ENCODE results near the gene ANKRD53. TPM values are rescaled to one million over a fixed set of nuclear protein-coding genes. Genes with fewer than 3 reads are reported as not detected.
"Not testable (repeated sequence)": the region's sequence is repeated elsewhere in the genome, so short reads cannot be mapped to it uniquely, and the experiment has no call there.

The ANKRD53 gene
- total and polyA plus RNA-seq, 2 donors (not counting 3 experiments of a cell fraction or from before 2014, with no cell fraction given): 1.3 to 1.4 TPM

DNA sequence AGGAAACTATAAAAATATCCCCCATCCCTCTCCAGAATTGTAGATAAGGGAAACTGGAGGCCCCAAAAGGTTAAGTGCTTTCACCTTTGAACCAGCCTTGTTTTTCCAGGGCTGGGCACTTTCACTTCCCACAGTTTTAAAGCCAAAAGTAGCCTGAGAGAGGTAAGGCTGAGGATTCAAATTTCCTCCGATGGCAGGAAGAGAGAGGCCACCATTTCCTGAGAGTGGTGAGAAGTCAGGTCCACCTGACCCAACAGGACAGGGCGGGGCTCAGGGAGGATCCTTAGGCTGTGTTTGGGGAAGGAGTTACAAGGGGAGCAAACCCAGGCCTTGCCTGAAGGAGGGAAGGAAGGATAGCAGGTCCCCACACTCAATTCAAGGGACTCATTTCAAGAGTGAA lies 20.9 kb downstream of the ANKRD53 start:
- Histone ChIP-seq H3K9ac (replicated peaks; ENCODE audit: extremely low read depth, insufficient read depth, low read length) (no peak overlapping the region), H3K9me3 (replicated peaks; ENCODE audit: control insufficient read depth, insufficient read depth, low read length) (no peaks in the 10 kb centered on the region), H3K4me1 (ENCODE audit: control insufficient read depth, extremely low read depth, insufficient read depth, low read length) (peaks cover 6% of the 10 kb centered on the region), H3K4me3 (replicated peaks in 1 of 3; ENCODE audit: insufficient read depth in 1 of 3, low read depth in 1 of 3, low read length in 3 of 3) (no peak overlapping the region), H3K4me2 (ENCODE audit: insufficient read depth, low read length) (no peak overlapping the region), H3K27me3 (ENCODE audit: control insufficient read depth in 2 of 2, insufficient read depth in 2 of 2, low read length in 2 of 2) (peaks cover 4 to 5% of the 10 kb centered on the region in 2 experiments), H3K79me2 (ENCODE audit: control insufficient read depth, insufficient read depth, low read length) (peaks cover 2% of the 10 kb centered on the region), H3K36me3 (ENCODE audit: control insufficient read depth in 2 of 2, extremely low read depth in 1 of 2, insufficient read depth in 2 of 2, low read length in 2 of 2) (no peaks in the 10 kb centered on the region), H3K9me1 (replicated peaks; ENCODE audit: control insufficient read depth, extremely low read depth, insufficient read depth, low read length) (no peaks in the 10 kb centered on the region), H2AFZ (ENCODE audit: low read depth, low read length) (no peak overlapping the region), H4K20me1 (replicated peaks; ENCODE audit: control insufficient read depth, extremely low read depth, insufficient read depth, low read length) (no peaks in the 10 kb centered on the region), H3K27ac (ENCODE audit: insufficient read depth, low read depth, low read length) (no peak overlapping the region)
- intact Hi-C loops (cut with micrococcal nuclease): no loop called here
- CTCF ChIA-PET: interaction anchor here (1.2 to 3.3 kb wide), 2 partner anchors 14 to 15 kb away, joined by 4 to 43 read pairs; no protein-coding TSS in a partner anchor
- TF ChIP-seq FOS (IDR thresholded peaks at IDR 0.05; ENCODE audit: borderline replicate concordance, insufficient read depth, low read length) (no peak), MYC (IDR thresholded peaks at IDR 0.05; ENCODE audit: low read depth, low read length) (no peak), POLR2AphosphoS5 (IDR thresholded peaks at IDR 0.05; ENCODE audit: insufficient read depth, low read depth, low read length) (no peak), EZH2 (IDR thresholded peaks at IDR 0.05; ENCODE audit: borderline replicate concordance, low read depth, low read length, severe bottlenecking) (no peak), POLR2A (IDR thresholded peaks at IDR 0.05; ENCODE audit: low read depth, low read length) (no peak), GATA2 (IDR thresholded peaks at IDR 0.05; ENCODE audit: insufficient read depth, insufficient read length, low read depth, low read length) (no peak)
- TF ChIP-seq, protein P1, sequence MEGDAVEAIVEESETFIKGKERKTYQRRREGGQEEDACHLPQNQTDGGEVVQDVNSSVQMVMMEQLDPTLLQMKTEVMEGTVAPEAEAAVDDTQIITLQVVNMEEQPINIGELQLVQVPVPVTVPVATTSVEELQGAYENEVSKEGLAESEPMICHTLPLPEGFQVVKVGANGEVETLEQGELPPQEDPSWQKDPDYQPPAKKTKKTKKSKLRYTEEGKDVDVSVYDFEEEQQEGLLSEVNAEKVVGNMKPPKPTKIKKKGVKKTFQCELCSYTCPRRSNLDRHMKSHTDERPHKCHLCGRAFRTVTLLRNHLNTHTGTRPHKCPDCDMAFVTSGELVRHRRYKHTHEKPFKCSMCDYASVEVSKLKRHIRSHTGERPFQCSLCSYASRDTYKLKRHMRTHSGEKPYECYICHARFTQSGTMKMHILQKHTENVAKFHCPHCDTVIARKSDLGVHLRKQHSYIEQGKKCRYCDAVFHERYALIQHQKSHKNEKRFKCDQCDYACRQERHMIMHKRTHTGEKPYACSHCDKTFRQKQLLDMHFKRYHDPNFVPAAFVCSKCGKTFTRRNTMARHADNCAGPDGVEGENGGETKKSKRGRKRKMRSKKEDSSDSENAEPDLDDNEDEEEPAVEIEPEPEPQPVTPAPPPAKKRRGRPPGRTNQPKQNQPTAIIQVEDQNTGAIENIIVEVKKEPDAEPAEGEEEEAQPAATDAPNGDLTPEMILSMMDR (IDR thresholded peaks at IDR 0.05; ENCODE audit: extremely low read depth in 1 of 2, insufficient read depth in 1 of 2, low read depth in 1 of 2, low read length in 2 of 2): no peak
- TF ChIP-seq, protein P2, sequence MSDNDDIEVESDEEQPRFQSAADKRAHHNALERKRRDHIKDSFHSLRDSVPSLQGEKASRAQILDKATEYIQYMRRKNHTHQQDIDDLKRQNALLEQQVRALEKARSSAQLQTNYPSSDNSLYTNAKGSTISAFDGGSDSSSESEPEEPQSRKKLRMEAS (IDR thresholded peaks at IDR 0.05; ENCODE audit: insufficient read depth, insufficient read length): no peak
- BruUV-seq (replicated peaks): no TSS peak
- dilution Hi-C loops (cut with MboI; ENCODE audit: extremely low pct_ligation_motif_present, low sequenced_read_pairs): no loop called here
- POLR2A ChIA-PET: no interaction called here
- FAIRE-seq: no peak
- no peak for DNase-seq (ENCODE audit: low read depth, low spot score)

DNA sequence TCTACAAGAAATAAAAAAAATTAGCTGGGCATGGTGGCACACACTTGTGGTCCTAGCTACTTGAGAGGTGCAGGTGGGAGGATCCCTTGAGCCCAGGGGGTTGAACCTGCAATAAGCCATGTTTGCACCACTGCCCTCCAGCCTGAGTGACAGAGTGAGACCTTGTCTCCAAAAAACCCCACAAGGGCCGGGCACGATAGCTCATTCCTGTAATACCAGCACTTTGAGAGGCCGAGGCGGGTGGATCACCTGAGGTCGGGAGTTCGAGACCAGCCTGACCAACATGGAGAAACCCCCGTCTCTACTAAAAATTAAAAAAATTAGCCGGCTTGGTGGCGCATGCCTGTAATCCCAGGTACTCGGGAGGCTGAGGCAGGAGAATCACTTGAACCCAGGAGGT lies 21.5 kb downstream of the ANKRD53 start:
- H3K9me3 ChIP-seq (replicated peaks; ENCODE audit: control insufficient read depth, insufficient read depth, low read length); H3K9me1 ChIP-seq (replicated peaks; ENCODE audit: control insufficient read depth, extremely low read depth, insufficient read depth, low read length); H3K36me3 ChIP-seq (ENCODE audit: control insufficient read depth in 2 of 2, extremely low read depth in 1 of 2, insufficient read depth in 2 of 2, low read length in 2 of 2); H3K4me1 ChIP-seq (ENCODE audit: control insufficient read depth, extremely low read depth, insufficient read depth, low read length); POLR2A ChIA-PET; DNase-seq (ENCODE audit: low read depth, low spot score); H3K9ac ChIP-seq (replicated peaks; ENCODE audit: extremely low read depth, insufficient read depth, low read length); FAIRE-seq; H2AFZ ChIP-seq (ENCODE audit: low read depth, low read length); H3K4me2 ChIP-seq (ENCODE audit: insufficient read depth, low read length); dilution Hi-C loops (cut with MboI; ENCODE audit: extremely low pct_ligation_motif_present, low sequenced_read_pairs); intact Hi-C loops (cut with micrococcal nuclease); H3K27me3 ChIP-seq (ENCODE audit: control insufficient read depth in 2 of 2, insufficient read depth in 2 of 2, low read length in 2 of 2); H4K20me1 ChIP-seq (replicated peaks; ENCODE audit: control insufficient read depth, extremely low read depth, insufficient read depth, low read length); H3K79me2 ChIP-seq (ENCODE audit: control insufficient read depth, insufficient read depth, low read length); BruUV-seq (replicated peaks); H3K4me3 ChIP-seq (replicated peaks in 1 of 3; ENCODE audit: insufficient read depth in 1 of 3, low read depth in 1 of 3, low read length in 3 of 3); H3K27ac ChIP-seq (ENCODE audit: insufficient read depth, low read depth, low read length): not testable (repeated sequence)
- CTCF ChIA-PET: interaction anchor here (1.6 to 3.3 kb wide), 3 partner anchors 15 to 69 kb away, joined by 9 to 43 read pairs (median 9); partner anchors contain the start of gene NAGK

Data from endothelial cell of umbilical vein (primary cell).